Fibroblast of peridontal ligament (primary cell): Measurements from ENCODE around the gene PNLIP.

ENCODE experiments used
- DNase-seq: peaks from one replicate; pipeline ENCODE4 v3.0.0-alpha.2; 2010; ENCODE audit errors: extremely low read depth

The PNLIP gene

DNA sequence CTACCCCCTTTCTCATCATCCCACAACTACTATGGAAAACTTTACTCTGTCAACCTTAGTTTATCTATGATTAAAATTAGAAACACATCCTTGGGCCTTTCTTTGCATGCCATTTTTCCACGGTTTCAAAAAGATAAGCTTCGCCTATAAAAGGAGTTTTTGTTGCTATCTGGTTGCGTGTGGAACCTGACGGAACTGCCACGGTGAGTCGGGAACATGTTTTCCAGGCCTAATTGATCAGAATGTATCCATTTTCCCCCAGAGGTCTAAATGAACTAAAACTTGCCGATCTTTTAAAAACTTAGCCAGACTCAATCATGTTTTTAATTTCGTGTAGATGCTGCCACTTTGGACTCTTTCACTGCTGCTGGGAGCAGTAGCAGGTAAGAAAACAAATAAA is at the start of gene PNLIP:
Gene PNLIP, plus strand, starts transcription at position 176 of the 400 bp plus-strand sequence. Its CDS starts 162 bp downstream, at position 338.
- DNase-seq = no peak

DNA sequence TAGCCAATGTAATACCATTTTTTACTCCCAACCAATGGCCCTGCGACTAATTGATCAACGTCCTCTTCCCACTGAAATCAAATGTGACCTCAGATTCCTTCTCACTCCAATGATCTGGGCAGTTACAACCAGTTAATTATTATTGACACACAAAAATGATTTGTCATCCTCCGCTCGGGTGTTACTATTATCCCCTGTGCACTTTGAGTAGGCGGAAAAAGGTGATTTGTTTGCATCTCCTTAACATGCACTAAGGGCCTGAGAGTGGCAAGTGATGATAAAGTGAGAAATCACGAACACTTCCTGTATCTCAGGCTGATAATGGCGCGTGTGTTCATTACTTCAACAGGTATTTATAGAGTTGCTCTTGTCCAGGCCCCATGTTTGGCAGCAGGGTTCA is 40.9 kb upstream of the PNLIP start:
- no peak for DNase-seq

DNA sequence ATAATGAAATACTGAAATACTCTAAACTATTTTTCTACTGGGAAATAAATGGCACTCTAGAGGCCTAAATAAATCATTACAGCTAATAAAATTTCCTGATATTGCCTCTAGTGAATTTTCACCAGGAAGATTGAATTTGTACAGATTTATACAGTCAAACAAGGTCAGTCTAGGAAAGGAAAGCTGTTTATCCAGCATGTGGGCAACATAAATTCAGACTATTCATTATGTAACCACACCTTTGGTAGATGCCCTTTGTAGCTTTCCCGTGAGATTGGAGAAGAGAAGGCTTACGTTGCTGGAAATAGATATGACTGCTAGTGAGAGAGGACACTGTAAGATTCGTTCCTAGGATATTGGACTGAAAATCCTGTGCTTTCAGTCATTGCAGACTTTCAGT is 35.2 kb upstream of the PNLIP start:
- DNase-seq = no peak

DNA sequence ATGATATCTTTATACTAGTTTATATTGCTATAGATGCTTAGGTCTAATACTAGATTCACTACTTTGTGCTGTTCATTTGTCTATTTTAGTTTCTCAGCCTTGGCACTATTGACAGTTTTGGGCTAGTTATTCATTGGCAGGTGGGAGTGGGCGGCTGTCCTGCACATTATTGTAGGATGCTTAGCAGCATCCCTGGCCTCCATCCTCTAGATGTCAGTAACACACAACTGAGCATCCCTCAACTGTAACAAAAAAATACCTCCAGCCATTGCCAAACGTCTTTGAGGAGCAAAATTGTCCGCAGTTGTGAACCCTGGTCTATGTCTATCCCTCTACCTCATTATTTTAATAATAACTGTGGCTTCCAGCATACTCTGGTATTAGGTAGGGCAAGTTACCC is 34.4 kb upstream of the PNLIP start:
- no peak for DNase-seq

DNA sequence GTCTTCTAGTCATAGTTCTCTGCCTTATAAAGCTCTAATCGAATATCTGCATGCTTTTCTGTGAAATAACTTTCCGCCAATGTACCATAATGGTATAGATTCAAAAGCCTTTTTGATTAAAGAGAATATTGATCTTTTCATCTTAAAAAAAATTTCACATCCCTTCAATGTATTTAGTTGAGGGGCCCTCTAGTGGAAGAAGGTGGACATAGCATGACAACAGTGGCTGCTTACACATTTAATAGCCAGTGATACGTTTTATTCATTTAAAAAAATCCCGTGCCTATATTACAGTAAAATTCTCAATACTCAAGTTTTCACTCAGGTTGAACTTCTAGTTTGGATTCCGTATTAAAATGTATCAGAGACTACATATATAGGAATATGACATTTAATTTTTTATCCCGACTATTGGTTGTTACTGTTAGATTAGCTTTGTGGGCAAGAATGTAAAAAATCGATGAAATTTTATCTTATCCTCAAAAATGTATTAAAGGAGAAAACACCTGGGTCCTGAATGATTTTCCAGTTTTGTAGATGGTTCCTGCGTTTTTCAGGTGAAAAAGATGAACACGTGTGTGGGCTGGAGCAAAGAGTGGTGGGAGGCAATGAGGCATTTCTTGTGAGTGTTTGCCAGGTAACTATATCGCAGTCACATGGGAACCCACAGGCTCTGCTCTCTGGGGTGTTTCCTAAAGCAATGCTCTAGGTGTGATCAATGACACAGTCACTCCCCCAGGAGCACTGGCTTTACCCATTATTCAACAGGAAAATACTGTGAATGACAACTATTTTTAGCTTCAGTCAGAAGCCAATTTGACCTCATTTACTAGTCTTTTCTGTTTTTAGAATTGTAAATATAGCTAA is 24.1 kb upstream of the PNLIP start:
- DNase-seq = peak; percentile 43

DNA sequence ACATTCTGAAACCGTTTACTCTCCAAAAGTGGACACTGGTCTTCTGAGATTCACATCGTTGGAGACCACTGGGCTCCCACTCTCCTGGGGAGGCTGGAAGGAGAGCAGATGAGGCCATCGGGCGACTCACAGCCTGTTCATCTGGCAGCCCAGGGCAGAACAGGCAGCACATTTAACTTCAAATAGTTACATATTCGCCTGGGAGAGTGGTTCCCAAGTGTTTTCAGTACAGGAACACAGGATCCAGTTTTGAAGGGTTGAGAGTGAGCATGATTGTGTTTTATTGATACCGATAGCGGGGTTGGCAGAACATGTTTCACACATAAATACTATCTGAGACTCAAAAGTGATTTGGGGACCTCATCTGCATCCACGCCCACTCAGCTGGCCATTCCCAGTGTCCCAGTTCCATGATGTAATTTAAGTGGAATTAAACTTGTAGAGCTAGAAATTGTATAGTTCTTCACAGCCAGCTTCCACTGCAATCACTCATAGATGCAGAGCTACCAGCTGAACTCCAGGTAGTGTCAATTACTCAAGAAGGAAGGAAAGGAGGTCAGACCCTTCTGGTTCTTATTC is 22.8 kb upstream of the PNLIP start:
- DNase-seq = no peak

DNA sequence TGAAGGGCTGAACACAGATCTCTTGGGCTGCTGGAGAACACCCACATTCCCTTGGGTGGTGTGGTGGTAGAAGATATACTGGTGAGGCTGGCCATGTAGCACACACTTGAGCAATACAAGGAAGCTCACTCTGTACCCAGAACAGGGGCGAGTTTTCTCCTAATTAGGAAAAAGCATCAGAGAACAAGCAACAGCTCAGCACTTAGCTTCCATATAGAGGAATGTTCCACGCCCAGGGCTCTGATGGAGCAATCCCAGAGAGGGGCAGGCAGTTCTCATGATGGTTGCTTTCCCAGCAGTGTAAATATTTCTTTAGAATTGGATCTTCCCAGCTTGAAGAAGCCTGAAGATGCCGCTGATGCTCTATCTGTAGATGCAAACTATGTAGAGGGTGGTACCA is 21.0 kb upstream of the PNLIP start:
- DNase-seq = no peak

DNA sequence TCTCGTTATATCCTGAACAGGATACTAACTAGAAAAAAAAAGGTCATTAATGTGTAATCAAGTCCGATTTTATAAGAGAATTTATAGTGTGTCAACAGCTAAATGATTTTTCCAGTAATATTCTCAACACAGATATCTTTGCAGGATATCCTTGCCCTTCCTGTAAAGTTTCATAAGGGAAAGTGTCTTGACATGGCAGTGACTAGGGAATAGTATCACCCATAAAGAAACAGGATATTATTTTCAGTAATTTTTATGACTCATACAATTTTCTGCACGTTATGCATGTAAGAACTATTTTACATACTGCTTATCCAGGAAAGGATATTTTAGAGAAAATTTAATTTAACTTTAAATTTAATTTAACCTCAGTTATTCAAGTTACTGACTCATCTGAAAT is 19.5 kb upstream of the PNLIP start:
- no peak for DNase-seq

DNA sequence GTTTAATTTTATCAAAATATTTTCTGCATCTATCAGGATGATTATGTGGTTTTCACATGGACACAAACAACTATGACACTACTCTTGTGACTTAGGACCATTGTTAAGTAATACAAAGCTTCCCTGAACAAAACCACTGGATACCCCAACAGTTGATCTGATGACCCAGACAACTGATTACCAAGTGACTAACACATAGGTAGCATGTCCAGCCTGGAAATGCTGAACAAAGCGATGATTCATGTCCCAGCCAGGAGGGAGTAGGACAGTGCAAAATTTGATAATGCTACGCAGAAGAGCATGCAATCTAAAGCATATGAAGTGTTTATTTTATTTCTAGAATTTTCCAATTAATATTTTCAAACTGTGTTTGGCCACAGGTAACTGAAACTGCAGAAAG is 8.9 kb upstream of the PNLIP start:
- DNase-seq = no peak

DNA sequence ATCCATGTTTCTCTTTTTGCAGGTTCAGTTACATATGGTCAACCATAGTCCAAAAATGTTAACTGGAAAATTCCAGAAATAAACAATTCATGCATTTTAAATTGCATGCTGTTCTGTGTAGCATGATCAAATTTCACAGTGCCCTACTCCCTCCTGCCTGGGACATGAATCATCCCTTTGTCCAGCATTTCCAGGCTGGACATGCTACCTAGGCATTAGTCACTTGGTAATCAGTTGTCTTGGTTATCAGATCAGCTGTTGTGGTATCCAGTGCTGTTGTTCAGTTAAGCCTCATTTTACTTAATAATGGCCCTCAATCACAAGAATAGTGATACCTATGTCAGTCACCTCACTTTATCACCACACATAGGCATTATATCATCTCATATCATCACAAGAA is 7.3 kb upstream of the PNLIP start:
- no peak for DNase-seq

DNA sequence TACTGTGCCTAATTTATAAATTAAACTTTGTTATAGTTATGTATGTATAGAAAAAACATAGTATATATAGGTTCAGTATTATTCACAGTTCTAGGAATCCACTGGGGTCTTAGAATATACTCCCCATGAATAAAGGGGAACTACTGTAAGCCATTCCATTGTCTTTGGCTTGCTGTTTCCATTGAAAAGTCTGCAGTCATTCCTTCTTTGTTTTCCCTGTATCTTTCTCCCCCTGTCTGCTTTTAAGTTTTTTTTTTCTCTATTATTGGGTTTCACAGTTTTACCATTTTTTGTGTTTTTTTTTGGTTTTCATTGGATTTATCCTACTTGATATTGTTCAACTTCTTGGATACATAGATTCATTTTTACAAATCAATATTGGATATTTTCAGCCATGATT is 6.7 kb upstream of the PNLIP start:
- DNase-seq = no peak

DNA sequence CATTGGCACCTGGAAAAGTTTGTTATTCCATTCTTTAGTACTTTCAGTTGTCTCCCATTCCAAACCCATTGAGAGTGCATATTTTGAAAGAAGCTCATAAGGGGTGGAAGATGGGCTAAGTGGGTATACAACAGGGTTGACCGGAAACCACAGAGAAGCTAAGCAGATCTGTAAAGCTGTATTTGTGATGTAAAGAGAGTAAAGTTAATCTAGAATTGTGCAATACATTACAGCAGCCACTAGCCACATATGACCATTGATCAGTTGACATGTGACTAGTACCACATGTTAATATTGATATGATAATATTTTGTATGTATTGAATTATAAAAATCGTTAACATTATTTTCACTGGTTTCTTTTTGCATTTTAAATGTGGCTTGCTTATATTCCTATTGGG is 4.9 kb upstream of the PNLIP start:
- DNase-seq = no peak

DNA sequence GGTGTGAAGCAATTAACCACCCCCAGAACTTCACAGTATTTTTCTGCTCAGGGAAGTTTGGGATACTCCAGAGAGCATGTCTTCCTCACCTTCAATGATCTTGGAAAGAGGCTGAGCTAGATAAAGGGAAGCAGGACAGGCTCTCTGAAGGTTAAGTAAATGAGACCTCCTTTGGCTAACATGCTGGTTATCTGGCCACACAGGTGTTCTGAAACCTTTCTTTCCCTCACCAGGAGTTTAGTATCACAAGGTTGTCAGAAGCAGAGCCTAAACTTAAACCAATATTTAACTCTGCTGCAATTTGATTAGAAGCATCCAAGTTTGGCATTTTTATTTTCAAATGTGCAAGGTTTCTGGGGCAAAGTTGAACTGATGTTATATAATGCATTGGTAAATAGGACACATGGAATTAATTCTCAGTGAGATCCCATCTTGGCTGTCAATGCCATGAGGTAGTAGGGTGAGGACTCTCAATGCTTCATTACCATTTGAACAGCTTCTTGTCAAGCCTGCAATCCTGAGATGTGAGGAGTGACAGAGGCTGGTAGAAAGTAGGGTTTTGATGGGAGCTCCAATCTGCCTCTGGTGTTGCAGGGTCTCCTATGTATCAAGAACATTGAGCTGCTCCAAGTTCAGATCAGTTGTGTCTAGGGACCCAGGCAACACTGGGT is 3.6 kb upstream of the PNLIP start:
- no peak for DNase-seq

DNA sequence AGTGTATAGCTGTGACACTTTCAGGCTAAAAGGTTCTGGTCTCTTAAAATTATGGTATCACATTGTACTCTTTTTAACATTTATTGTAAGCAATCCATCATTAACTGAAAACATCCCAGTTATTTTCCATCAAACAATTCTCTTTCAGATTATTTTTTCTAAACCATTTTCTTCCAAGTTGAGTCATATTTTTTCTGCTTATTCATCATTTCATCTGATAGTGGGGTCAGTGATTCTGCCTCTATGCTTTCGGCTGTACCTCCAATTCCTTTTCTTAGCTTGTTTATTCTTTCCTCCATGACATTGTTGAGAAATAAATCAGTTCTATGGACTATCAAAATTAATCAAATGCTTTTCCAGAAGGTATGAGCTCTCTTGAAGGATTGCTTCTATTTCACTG is 609 bp upstream of the PNLIP start:
- DNase-seq = no peak

DNA sequence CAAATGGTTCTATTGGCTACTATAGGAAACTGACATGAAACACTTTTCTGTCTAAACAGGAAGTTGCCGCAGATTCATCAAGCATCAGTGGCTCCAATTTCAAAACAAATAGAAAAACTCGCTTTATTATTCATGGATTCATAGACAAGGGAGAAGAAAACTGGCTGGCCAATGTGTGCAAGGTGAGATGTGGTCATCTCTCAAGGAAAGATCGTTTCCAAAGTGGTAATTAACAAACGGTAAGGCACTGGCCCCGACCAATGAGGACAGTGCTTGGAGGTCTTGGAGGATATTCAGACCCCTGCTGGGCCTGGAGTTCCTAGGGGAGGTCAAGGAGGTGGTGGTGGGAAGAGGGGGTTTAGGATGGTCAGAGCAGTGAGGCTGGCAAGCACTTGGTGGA is 2.6 kb downstream of the PNLIP start:
- no peak for DNase-seq

DNA sequence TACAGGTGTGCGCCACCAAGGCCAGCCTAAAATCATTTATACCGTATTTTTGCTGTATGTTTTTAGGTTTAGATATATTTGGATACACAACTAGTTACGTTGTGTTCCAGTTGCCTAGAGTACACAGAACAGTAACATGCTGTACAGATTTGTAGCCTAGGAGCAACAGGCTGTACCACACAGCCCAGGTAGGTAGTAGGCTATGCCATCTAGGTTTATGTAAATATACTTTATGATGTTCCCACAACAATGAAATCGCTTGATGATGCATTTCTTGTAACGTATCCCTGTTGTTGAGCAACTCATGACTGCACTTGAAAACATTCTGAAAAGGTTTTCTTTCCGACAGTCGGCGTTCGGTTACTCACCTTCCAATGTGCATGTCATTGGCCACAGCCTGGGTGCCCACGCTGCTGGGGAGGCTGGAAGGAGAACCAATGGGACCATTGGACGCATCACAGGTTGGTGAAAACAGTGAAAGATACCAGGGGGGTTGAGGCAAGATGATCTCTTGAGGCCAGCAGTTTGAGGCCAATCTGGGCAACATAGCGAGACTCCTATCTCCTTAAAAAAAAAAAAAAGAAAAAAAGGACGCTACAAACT is 7.7 kb downstream of the PNLIP start:
- DNase-seq = no peak

DNA sequence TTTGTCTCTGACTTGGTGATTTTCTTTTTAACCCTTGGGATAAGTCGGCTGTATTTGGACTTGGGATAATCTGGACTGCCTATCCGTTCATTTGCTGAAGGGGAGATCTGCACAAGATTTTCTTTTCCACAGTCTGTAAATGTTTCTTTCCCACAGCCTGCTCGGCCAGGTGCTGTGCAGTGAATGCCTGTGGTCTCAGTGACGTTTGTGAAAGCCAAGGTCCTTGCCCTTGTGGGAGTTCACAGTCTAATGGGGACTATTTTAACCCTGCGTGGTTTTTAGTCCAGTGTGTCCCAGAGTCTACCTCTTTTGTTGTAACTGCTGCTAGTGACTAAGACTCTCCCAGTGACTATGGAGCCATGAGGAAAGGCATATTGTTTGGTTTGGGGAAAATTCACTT is 8.9 kb downstream of the PNLIP start:
- no peak for DNase-seq

DNA sequence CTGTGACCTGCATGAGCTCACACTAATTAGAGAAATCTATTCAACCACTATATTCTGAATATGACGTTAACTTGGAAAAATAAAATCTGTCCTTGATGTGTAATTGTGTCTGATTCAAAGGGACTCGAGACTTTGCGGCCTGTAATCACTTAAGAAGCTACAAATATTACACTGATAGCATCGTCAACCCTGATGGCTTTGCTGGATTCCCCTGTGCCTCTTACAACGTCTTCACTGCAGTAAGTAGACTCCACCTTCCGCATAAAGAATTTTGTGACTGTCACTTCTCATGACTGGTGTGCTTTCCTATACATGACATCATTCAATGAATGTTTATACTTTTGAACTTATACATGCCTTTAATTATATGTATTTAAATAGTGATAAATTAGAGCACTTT is 10.1 kb downstream of the PNLIP start:
- DNase-seq = no peak

DNA sequence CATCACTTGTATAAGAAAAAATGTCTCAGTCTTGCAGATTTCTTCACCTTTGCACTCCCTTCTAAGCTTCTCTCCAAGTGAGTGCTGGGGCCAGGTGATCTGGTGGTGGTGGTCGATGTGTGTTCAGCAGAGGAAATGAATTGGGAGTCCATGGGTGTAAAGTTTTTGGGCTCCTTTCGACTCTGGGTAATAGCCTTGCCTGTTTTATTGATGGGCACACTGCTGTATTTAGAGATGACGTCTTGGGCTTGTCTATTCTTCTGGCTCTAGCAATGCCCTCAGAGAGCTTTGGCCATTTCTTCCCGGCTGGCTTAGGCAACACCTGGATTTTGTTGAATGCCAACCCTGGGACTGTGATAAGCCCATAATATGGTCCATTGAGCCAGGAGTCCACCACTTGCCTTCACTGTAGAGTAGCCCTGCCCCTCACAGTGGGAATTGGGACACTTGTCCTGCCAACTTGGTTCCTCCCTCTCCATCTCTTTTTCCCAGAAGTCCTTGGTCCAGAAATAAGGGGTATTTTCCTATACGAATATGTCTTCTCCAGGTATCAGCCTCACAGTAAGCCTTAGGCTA is 11.7 kb downstream of the PNLIP start:
- no peak for DNase-seq

DNA sequence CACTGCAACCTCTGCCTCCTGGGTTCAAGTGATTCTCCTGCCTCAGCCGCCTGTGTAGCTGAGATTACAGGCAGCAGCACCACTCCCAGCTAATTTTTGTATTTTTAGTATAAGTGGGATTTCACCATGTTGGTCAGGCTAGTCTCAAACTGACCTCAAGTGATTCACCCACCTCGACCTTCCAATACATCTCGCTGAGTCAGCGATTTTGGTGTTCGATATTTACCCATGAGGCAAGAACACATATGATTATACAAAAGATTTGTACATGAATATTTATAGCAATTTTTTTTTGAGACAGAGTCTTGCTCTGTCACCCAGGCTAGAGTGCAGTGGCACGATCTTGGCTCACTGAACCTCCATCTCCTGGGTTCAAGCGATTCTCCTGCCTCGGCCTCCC is 19.8 kb downstream of the PNLIP start:
- DNase-seq = no peak

DNA sequence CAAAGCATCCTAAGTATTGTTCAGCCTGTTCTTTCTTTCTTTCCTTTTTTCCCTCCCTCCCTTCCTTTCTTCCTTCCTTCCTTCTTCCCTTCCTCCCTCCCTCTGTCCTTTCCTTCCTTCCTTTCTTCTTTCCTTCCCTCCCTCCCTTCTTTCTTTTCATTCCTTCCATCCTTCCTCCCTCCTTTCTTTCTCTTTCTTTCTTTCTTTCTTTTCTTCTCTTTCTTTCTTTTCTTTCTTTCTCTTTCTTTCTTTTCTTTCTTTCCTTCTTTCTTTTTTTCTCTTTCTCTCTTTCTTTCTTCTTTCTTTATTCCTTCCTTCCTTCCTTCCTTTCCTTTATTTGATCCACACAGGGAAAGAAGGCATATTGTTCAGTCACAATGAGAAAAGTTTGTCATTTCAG is 21.2 kb downstream of the PNLIP start:
- no peak for DNase-seq

DNA sequence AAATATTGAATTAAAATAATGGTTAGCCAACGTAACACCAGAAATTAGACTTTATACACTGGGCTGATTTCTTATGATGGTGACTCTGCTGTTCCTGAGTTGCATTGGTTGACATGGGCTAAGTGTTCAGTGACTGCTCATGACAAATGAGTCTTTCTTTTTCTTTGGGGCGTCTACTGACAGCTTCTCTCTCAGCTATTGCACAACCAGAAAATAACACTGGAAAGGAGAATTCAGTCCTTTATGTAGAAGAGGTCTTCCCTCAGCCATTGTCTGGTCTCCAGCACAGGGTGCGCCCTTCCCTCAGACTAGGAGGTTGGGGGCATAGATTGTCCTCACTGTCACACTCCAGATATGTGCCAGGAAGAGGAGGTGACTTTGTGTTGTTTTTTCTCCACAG is 21.6 kb downstream of the PNLIP start:
- no peak for DNase-seq
